GM10266 (cell line): Measurements from ENCODE around the gene DUOX2.
"Not testable (repeated sequence)": the region's sequence is repeated elsewhere in the genome, so short reads cannot be mapped to it uniquely, and the experiment has no call there.

Experiments
- DNase-seq: peaks from one replicate; pipeline ENCODE4 v3.0.0; 2012; ENCODE audit errors: extremely low spot score
- TF ChIP-seq, protein P1 (sequence below): IDR thresholded peaks from 2 replicates; pipeline ENCODE4 v1.5.1; 2012; ENCODE audit warnings: mild to moderate bottlenecking, low read depth; ENCODE audit not compliant: control insufficient read depth, insufficient read depth; ENCODE audit errors: missing control alignments

Gene DUOX2

DNA sequence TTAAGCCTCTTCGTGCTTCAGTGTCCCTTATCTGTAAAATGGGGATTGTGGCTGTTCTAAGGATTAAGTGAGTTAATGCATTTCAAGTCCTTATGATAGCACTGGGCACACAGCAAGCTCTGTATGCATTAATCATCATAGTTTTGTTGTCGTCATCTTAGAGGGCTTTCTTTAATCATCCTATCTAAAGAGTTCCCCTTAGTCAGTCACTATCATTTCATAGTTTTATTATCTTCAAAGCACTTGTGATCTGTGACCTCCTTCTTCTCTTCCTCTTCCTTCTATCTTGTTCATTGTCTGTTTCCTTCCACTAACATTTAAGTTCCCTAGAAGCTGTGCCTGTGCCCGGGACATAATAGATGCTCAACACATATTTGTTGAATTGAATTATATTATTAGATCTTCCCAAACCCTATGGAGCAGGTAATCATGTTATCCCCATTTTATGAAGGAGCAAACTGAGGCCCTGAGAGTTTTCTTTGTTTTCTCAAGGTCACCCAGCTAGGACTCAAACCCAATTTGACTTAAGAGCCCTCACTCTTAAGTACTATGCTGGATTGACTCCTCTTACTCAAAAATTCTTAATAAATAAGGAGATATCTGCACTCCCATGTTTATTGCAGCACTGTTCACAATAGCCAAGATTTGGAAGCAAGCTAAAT, 24.1 kb downstream of the DUOX2 start:
- no peak for DNase-seq
- TF ChIP-seq, protein P1, sequence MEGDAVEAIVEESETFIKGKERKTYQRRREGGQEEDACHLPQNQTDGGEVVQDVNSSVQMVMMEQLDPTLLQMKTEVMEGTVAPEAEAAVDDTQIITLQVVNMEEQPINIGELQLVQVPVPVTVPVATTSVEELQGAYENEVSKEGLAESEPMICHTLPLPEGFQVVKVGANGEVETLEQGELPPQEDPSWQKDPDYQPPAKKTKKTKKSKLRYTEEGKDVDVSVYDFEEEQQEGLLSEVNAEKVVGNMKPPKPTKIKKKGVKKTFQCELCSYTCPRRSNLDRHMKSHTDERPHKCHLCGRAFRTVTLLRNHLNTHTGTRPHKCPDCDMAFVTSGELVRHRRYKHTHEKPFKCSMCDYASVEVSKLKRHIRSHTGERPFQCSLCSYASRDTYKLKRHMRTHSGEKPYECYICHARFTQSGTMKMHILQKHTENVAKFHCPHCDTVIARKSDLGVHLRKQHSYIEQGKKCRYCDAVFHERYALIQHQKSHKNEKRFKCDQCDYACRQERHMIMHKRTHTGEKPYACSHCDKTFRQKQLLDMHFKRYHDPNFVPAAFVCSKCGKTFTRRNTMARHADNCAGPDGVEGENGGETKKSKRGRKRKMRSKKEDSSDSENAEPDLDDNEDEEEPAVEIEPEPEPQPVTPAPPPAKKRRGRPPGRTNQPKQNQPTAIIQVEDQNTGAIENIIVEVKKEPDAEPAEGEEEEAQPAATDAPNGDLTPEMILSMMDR, result no peak

GRCh38 chr15:45088801-45089711, 24.9 kb downstream of the DUOX2 start:
- TF ChIP-seq, protein P1, result no peak
- no peak for DNase-seq

GRCh38 chr15:45087513-45087912, 26.5 kb downstream of the DUOX2 start:
- TF ChIP-seq, protein P1, result no peak

GRCh38 chr15:45084163-45084562, 29.8 kb downstream of the DUOX2 start:
- TF ChIP-seq, protein P1, result no peak
- DNase-seq, result no peak

More at GRCh38 chr15:45087513-45087912, 26.5 kb downstream of the DUOX2 start:
- no peak for DNase-seq

GRCh38 chr15:45083223-45083622, 30.7 kb downstream of the DUOX2 start:
- TF ChIP-seq, protein P1, result no peak
- no peak for DNase-seq

DNA sequence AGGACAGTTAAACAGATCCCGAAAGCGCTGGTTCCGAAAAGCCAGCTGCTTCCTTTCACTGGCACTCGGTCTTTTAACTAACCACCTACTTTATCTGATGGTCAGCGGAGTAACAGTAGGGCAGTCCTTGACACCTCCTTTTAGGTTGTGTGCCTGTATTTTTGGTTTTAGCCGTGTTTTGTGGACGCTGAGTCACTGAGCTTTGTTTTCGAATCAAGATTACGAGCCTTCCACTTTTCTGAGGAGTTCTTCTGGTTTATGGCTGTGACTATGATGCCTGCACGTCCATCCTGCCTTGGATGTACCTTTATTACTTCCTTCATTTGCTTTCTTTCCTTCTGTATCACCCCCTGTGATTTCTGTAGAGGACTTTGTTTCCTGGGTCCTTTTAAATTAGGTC, 31.6 kb downstream of the DUOX2 start:
- not testable (repeated sequence) for DNase-seq

DNA sequence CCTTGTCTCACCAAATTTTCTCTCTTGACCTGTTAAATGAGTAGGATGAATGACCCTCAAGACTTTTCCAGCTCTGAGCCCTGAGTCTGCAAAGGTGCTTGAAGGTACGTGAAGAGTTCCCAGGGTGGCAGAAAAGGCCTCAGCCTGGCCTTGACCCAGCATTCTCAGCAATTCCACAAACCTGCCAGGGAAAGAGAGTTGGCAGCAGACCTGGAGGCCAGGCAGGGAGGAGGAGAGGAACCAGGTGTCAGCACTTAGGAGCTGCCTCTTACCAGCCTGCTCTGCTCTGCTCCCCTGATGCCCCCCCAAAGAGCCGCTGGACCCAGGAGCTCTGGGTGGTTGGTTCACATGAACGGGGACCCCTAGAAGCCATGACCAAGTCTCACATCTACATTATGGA, 33.4 kb downstream of the DUOX2 start:
- not testable (repeated sequence) for DNase-seq

DNA sequence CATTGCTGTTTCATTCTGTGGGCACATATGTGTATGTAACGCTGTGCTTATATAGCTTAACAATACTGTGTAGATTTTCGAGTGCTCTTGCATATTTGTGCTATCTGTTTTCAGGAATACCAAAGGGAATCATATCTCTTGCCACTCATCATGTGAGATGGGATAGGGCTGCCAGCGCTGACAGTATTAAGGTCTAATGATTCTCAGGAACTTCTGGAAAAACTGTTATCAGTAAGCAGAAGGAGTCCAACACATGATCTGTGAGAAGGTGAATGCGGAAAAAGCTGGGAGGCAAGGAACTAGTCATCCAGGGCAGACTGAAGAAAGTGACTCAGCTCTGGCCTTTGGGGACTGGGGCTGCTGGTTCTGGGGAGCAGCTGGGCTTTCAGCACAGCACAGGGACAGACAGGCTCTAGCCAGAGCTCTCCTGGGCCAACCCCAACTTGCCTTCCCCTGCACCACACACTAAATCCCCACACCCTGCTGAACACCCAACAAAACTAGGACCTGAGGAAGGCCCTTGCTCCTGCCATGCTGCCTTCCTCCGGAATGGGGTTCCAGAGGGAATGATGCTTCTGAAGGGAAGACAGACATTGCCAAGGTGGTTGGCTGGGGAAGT, 34.2 kb downstream of the DUOX2 start:
- DNase-seq, result not testable (repeated sequence)

GRCh38 chr15:45079201-45079600, 34.8 kb downstream of the DUOX2 start:
- not testable (repeated sequence) for DNase-seq

DNA sequence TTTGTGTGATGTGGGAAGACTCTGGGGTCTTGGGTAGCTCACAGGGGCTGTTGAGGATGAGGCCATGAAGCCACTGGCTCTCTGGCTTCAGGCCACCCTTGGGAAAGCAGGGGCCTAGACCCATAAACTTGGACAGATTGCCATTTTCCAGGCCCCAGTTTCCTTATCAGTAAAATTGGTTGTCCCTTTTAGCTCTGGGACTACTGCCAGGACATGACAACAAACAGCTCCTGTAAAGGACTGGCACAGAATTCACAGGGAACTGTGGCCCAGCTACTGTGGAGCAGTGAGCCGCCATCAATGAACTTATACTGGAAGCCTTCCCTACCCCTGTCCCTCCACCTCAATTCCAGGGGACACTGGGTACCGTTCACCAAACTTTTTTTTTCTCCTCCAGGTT, 36.6 kb downstream of the DUOX2 start:
- not testable (repeated sequence) for DNase-seq

- DNase-seq, result not testable (repeated sequence)
These were observed 38.3 kb downstream of the DUOX2 start for GRCh38 chr15:45075440-45076320.

DNA sequence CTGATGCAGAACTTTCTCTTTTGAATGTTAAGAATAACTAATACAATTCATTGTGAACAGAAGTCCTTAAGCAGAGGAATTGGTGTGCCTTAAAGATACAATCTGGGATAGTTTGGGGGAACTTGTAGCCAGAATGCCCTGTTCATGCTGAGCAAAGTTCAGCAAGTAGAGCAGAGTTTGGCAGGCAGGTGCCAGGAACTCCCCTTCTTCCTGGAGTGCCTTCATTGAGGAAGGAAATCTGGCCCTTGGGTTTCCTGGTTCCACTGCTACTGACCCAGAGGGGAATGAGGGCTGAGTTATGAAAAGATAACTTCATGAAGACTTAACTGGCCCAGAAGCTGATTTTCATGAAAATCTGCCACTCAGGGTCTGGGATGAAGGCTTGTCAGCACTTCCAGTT, 40.4 kb downstream of the DUOX2 start:
- DNase-seq, result not testable (repeated sequence)

DNA sequence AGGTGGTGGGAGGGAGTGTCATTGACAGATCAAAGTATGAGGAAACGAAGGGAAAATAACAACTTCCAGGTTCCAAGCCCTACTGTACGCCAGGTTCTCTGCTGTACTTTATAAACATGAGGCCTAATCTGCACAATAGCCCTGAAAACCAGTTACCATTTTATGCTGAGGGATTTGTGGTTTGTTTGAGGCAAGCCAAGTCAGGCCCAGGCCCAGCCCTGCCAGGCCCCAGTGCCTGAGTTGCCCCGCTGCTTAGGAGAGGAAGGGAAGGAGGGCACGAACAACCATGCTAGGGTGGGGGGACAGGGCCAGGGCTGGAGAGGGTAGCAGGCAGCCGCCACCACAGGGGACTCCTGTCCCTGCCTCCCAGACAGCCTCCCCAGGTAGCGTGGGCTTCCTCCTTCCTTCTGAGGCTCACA, 44.0 kb downstream of the DUOX2 start:
- DNase-seq, result not testable (repeated sequence)
